ENCODE measurements around the gene CST8.

- no peak for TF ChIP-seq POLR2A (IDR thresholded peaks at IDR 0.05)
- no peak for TF ChIP-seq CTCF (IDR thresholded peaks at IDR 0.05)
- no peak for TF ChIP-seq POLR2AphosphoS5 (IDR thresholded peaks at IDR 0.05)
Observed at GRCh38 chr20:23488470-23488869, 2.4 kb upstream of the CST8 start.
